Neural cell (in vitro differentiated cells): ENCODE data around the gene DOCK10. TPM values are rescaled to one million over a fixed set of nuclear protein-coding genes. Genes with fewer than 3 reads are reported as not detected.

ENCODE experiments used
- H2AFZ ChIP-seq: fragments of 200-600, 300-800 bp; sonication (generic), shearing (Covaris generic); 2 replicates; pipeline ENCODE4 v1.6.0; 2014; ENCODE audit warnings: low read depth, mild to moderate bottlenecking, antibody characterized with exemption, low read length, moderate library complexity
- H3F3A ChIP-seq: fragments of 200-600 bp; shearing (Covaris generic); 2 replicates; pipeline ENCODE4 v1.6.1; 2016; ENCODE audit warnings: mild to moderate bottlenecking, moderate library complexity, mixed read lengths, antibody characterized with exemption, low read length; ENCODE audit not compliant: insufficient read depth, poor library complexity, severe bottlenecking
- H3K27ac ChIP-seq: fragments of 200-600, 300-800 bp; sonication (generic), shearing (Covaris generic); 2 replicates; pipeline ENCODE4 v1.5.1; 2014; ENCODE audit warnings: mild to moderate bottlenecking, low read length, moderate library complexity
- H3K27me3 ChIP-seq: fragments of 300-800, 200-600 bp; sonication (generic), shearing (Covaris generic); 2 replicates; pipeline ENCODE4 v1.6.0; 2014; ENCODE audit warnings: mild to moderate bottlenecking, low read depth, low read length, moderate library complexity; ENCODE audit not compliant: insufficient read depth
- H3K36me3 ChIP-seq: fragments of 300-800, 200-600 bp; sonication (generic), shearing (Covaris generic); 2 replicates; pipeline ENCODE4 v1.5.1; 2014; ENCODE audit warnings: mild to moderate bottlenecking, antibody characterized with exemption, low read length, moderate library complexity; ENCODE audit not compliant: insufficient read depth
- H3K4me2 ChIP-seq: fragments of 300-800, 200-600 bp; sonication (generic), shearing (Covaris generic); 2 replicates; pipeline ENCODE4 v1.6.0; 2014; ENCODE audit warnings: mild to moderate bottlenecking, low read length
- H3K4me3 ChIP-seq: fragments of 300-800, 200-600 bp; sonication (generic), shearing (Covaris generic); 2 replicates; pipeline ENCODE4 v1.5.1; 2014; ENCODE audit warnings: mild to moderate bottlenecking, low read length, moderate library complexity
- H3K79me2 ChIP-seq: fragments of 200-600 bp; shearing (Covaris generic); replicated peaks from 2 replicates; pipeline ENCODE4 v1.6.0; 2014; ENCODE audit warnings: mild to moderate bottlenecking, low read length, moderate library complexity; ENCODE audit not compliant: insufficient read depth
- H3K9ac ChIP-seq: fragments of 300-800, 200-600 bp; sonication (generic), shearing (Covaris generic); 2 replicates; pipeline ENCODE4 v1.6.1; 2016; ENCODE audit warnings: mild to moderate bottlenecking, low read length, mixed read lengths
- H3K9me2 ChIP-seq: fragments of 200-600 bp; shearing (Covaris generic); 2 replicates; pipeline ENCODE4 v1.6.1; 2016; ENCODE audit warnings: mild to moderate bottlenecking, low read length, mixed read lengths; ENCODE audit not compliant: insufficient read depth
- H3K9me3 ChIP-seq: fragments of 200-600, 300-800 bp; sonication (generic), shearing (Covaris generic); 2 replicates; pipeline ENCODE4 v1.6.1; 2016; ENCODE audit warnings: mild to moderate bottlenecking, mixed run types, low read length, moderate library complexity, mixed read lengths
- H4K20me1 ChIP-seq: fragments of 200-600 bp; shearing (Covaris generic); 2 replicates; pipeline ENCODE4 v1.6.1; 2016; ENCODE audit warnings: mild to moderate bottlenecking, mixed run types; ENCODE audit not compliant: insufficient read depth
- CTCF ChIP-seq: fragments of 450-650 bp; IDR thresholded peaks from 2 replicates; pipeline ENCODE4 v1.5.1; 2014; ENCODE audit warnings: antibody characterized with exemption, mild to moderate bottlenecking, moderate library complexity; ENCODE audit not compliant: poor library complexity, severe bottlenecking
- EP300 ChIP-seq: fragments of 450-650 bp; conservative IDR thresholded peaks from 2 replicates; pipeline ENCODE4 v1.6.1; 2014; ENCODE audit warnings: antibody characterized with exemption, mild to moderate bottlenecking, moderate library complexity; ENCODE audit not compliant: poor library complexity, severe bottlenecking
- EZH2 ChIP-seq: fragments of 200-600, 300-800 bp; shearing (Covaris generic), sonication (generic); IDR thresholded peaks from 2 replicates; pipeline ENCODE4 v1.6.1; 2014; ENCODE audit warnings: antibody characterized with exemption, low read length, borderline replicate concordance, mild to moderate bottlenecking; ENCODE audit not compliant: insufficient read depth, poor library complexity, severe bottlenecking
- MXI1 ChIP-seq: fragments of 450-650 bp; conservative IDR thresholded peaks from 2 replicates; pipeline ENCODE4 v1.6.1; 2014; ENCODE audit warnings: antibody characterized with exemption, mild to moderate bottlenecking; ENCODE audit not compliant: poor library complexity, severe bottlenecking
- POLR2AphosphoS5 ChIP-seq: IDR thresholded peaks from 2 replicates; pipeline ENCODE4 v1.6.1; 2012
- RAD21 ChIP-seq: fragments of 450-650 bp; conservative IDR thresholded peaks from 2 replicates; pipeline ENCODE4 v1.6.1; 2014; ENCODE audit warnings: antibody characterized with exemption, mild to moderate bottlenecking, moderate library complexity
- REST ChIP-seq: IDR thresholded peaks from 2 replicates; pipeline ENCODE4 v1.6.1; 2012; ENCODE audit warnings: borderline replicate concordance
- SMC3 ChIP-seq: fragments of 450-650 bp; conservative IDR thresholded peaks from 2 replicates; pipeline ENCODE4 v1.6.1; 2014; ENCODE audit warnings: antibody characterized with exemption, mild to moderate bottlenecking, moderate library complexity; ENCODE audit not compliant: poor library complexity
- TAF1 ChIP-seq: IDR thresholded peaks from 2 replicates; pipeline ENCODE4 v1.6.1; 2012; ENCODE audit warnings: low read depth
- polyA plus RNA-seq: library from polyadenylated mRNA; depleted of rRNA; stranded (reverse); fragments of >200 nt; gene quantifications from 2 replicates; pipeline ENCODE4 v1.2.3, GENCODE V29; 2014

DOCK10 gene
- polyA plus RNA-seq, 1 donor from 2014 or later, result 0.37 TPM

DNA sequence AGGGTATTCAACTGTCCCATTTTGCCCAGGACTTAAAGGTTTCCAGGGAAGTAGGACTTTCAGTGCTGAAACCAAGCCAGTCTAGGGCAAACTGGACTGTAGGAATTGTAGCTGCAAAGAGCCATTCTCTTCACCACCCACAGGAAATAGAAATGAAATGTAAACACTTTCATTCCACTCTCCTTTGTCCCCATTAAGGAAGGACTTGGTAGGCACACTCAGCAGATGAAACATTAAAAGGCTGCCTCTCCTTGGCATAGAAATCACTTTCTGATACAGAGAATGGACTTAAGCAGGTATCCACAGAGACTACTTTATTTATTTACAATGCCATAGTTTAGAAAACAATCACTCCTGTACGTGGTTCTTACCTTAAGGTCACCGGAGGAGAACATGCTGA is 223.2 kb downstream of the DOCK10 start:
- Histone ChIP-seq H3K79me2 (no peaks in the 10 kb centered on the region), H2AFZ (no peak overlapping the region), H3K27ac (no peak overlapping the region), H3K4me3 (no peak overlapping the region), H3K9ac (no peak overlapping the region), H3F3A (no peaks in the 10 kb centered on the region), H4K20me1 (no peaks in the 10 kb centered on the region), H3K36me3 (no peaks in the 10 kb centered on the region), H3K27me3 (no peaks in the 10 kb centered on the region), H3K4me2 (no peak overlapping the region), H3K9me2 (no peaks in the 10 kb centered on the region), H3K9me3 (no peaks in the 10 kb centered on the region)
- TF ChIP-seq SMC3 (no peak), POLR2AphosphoS5 (no peak), RAD21 (no peak), EZH2 (no peak), CTCF (no peak), TAF1 (no peak), MXI1 (no peak), EP300 (no peak), REST (no peak)

GRCh38 chr2:224817676-224818075 is 224.6 kb downstream of the DOCK10 start:
- no peaks in the 10 kb centered on the region for H3K9me2 ChIP-seq
- H3K36me3 ChIP-seq, result no peaks in the 10 kb centered on the region
- H3K9ac ChIP-seq, result no peak overlapping the region
- H3K4me3 ChIP-seq, result no peak overlapping the region
- TF ChIP-seq MXI1 (no peak), REST (no peak), TAF1 (no peak), EP300 (no peak), CTCF (no peak), RAD21 (no peak), SMC3 (no peak), POLR2AphosphoS5 (no peak), EZH2 (no peak)
- no peak overlapping the region for H2AFZ ChIP-seq
- no peaks in the 10 kb centered on the region for H3K79me2 ChIP-seq
- no peaks in the 10 kb centered on the region for H4K20me1 ChIP-seq
- no peaks in the 10 kb centered on the region for H3K27me3 ChIP-seq
- no peaks in the 10 kb centered on the region for H3F3A ChIP-seq
- no peaks in the 10 kb centered on the region for H3K9me3 ChIP-seq
- no peak overlapping the region for H3K27ac ChIP-seq
- H3K4me2 ChIP-seq, result no peak overlapping the region
